Dermis microvascular lymphatic vessel endothelial cell (primary cell): Measurements from ENCODE around the gene ARL4D. TPM values are rescaled to one million over a fixed set of nuclear protein-coding genes. Genes with fewer than 3 reads are reported as not detected.
A peak's percentile ranks its signal among the peaks of the same experiment; 100 is the strongest.
"Not testable (repeated sequence)": the region's sequence is repeated elsewhere in the genome, so short reads cannot be mapped to it uniquely, and the experiment has no call there.

Source experiments
- DNase-seq, 2 donors: peaks; one replicate each; pipeline versions ENCODE4 v3.0.0 to v3.0.0-alpha.2; 2010; ENCODE audit warnings: low read depth in 2 of 2
- total RNA-seq: library from RNA; depleted of rRNA; stranded (reverse); fragments of >200 nt; gene quantifications from 2 replicates; pipeline ENCODE4 v1.2.1, GENCODE V29; 2014

Gene ARL4D
- total RNA-seq: 0.77 and 1.5 TPM in 2 replicates

- DNase-seq: peak; percentile 22 to 79
Measured at GRCh38 chr17:43398724-43399595, at the start of gene ARL4D. TSS of gene ARL4D (plus strand) at chr17:43398993. CDS start at chr17:43399733, 740 bp downstream.

GRCh38 chr17:43349142-43349541, 49.7 kb upstream of the ARL4D start:
- DNase-seq: no peak

GRCh38 chr17:43350888-43351361, 47.9 kb upstream of the ARL4D start:
- DNase-seq: no peak

GRCh38 chr17:43351691-43352090, 47.1 kb upstream of the ARL4D start:
- no peak for DNase-seq

GRCh38 chr17:43352579-43353331, 46.0 kb upstream of the ARL4D start:
- no peak for DNase-seq

GRCh38 chr17:43353393-43353792, 45.4 kb upstream of the ARL4D start:
- DNase-seq: no peak

GRCh38 chr17:43354371-43354770, 44.4 kb upstream of the ARL4D start:
- DNase-seq: no peak

- no peak for DNase-seq
Measured at GRCh38 chr17:43356450-43356849, 42.3 kb upstream of the ARL4D start.

- peak in 1 of 2 donors; percentile 22 for DNase-seq
Measured at GRCh38 chr17:43356999-43357398, 41.8 kb upstream of the ARL4D start.

- no peak for DNase-seq
Measured at GRCh38 chr17:43359469-43360110, 39.2 kb upstream of the ARL4D start.

GRCh38 chr17:43360376-43360738, 38.4 kb upstream of the ARL4D start:
- DNase-seq: peak; percentile 85 to 92

- DNase-seq: peak; percentile 98 to 99
Measured at GRCh38 chr17:43360739-43361505, 37.9 kb upstream of the ARL4D start.

- no peak for DNase-seq
Measured at GRCh38 chr17:43363181-43363925, 35.4 kb upstream of the ARL4D start.

GRCh38 chr17:43363926-43364285, 34.9 kb upstream of the ARL4D start:
- no peak for DNase-seq

- no peak for DNase-seq
Measured at GRCh38 chr17:43365356-43365755, 33.4 kb upstream of the ARL4D start.

- DNase-seq: not testable (repeated sequence)
Measured at GRCh38 chr17:43365921-43366320, 32.9 kb upstream of the ARL4D start.

- DNase-seq: no peak
Measured at GRCh38 chr17:43366891-43367736, 31.7 kb upstream of the ARL4D start.

GRCh38 chr17:43367737-43368242, 31.0 kb upstream of the ARL4D start:
- peak; percentile 72 to 74 for DNase-seq

- DNase-seq: peak in 1 of 2 donors; percentile 84
Measured at GRCh38 chr17:43368740-43369506, 29.9 kb upstream of the ARL4D start.
